Right ventricle myocardium inferior (tissue), 1 donor: ENCODE measurements around the gene CFAP58. TPM values are rescaled to one million over a fixed set of nuclear protein-coding genes. Genes with fewer than 3 reads are reported as not detected.

Source experiments
- ATAC-seq: fragments of 200-7000 bp; cut with Tn5 transposase; one replicate; pipeline ENCODE4 v1.9.1; 2020; ENCODE audit warnings: mild to moderate bottlenecking, moderate library complexity
- DNase-seq: peaks from one replicate; pipeline ENCODE4 v3.0.0; 2021; ENCODE audit errors: missing footprints
- intact Hi-C: fragments of 100-400 bp; cut with DNase I; formaldehyde crosslinking; loops from one replicate; pipeline ENCODE4 v1.11.0; 2022
- total RNA-seq: library from RNA; stranded (reverse); fragmentation: NEBNext Ultra II Directional; extraction: Animal tissue kit (Norgen Biotek cat#: 25700); gene quantifications from one replicate; pipeline ENCODE4 v1.2.1, GENCODE V29; 2021
- donor health status: DM: no; HTN: yes; CAD: no; lungs with severe emphysema.

Gene CFAP58
- total RNA-seq, 1 donor from 2014 or later, result 1.1 TPM

DNA sequence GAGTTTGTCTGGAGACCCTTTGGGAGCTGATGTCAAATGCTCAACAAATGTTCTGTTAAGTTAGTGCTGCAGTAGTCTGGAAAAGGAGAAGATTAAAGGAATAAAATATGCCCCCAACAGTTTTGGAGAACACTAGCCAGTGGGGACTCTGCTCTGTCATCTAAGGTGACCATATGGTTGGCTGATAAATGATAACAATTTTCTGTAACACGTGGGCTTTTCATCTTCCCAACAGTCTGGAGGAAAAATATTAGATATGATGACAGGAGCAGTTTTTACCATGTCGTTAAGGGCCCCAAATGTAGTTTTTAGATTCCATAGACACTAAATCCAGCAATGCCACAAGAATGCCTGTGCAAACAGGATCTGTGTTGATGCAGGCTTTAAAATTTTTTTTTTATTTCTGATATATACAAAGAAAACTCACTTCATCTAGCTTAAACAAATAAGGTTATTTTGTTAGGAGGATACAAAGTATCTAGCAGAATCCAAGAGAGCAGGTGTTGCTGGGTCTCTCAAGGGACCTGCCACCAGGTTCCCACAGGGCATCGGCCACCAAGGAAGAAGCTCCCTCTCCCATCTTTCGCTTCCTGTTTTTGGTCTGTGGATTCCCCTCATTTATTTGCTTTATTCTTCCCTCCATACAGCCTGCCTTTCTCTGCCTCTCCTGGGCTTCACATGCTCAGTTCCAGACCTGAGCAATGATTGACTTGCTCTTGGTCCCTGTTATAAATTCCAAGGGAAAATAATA is 6.2 kb upstream of the CFAP58 start:
- intact Hi-C loops, result no loop called here

DNA sequence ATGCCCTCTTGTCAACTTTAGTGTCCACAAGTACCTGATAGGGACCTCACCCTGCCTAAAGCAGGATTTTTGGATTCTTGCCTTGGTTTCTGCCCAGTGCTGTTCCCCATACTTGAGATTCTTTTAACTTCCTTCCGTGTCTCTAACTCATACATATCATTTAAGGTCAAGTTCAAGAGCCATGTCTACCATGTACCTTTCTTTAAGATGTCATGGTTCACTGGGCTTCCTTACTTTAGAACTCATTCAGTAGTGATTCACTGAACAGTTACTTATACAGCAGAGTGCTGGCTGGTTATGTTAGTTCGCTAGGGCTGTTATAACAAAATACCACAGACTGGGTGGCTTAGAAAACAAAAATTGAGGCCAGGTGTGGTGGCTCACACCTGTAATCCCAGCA is 5.0 kb upstream of the CFAP58 start:
- intact Hi-C loops, result no loop called here
- DNase-seq, result no peak
- no peak for ATAC-seq

More for the DNA sequence above, 6.2 kb upstream of the CFAP58 start:
- ATAC-seq, result no peak
- no peak for DNase-seq

DNA sequence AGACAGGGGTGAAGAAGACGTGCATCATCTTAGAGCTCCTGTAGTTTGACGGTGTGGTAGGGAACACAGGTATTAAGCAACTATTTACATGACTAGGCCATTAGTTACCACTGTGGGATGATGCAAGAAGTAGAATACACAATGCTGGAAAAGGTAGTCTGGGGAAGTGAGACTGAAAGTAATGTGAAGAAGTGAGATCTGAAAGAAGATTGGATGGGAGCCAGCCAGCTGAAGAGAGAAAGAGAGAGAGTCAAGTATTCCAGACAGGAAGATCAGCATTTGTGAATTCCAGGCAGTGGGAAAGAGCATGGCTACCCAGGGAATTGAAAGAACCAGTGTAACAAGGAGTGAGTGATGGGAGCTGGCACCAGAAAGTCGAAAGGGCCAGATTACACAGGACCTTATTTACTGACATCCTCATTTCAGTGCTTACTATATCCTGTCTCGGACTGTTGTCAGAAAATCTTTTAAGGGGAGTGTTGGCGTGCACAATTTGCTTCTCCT is 4.0 kb upstream of the CFAP58 start:
- DNase-seq (no peak), ATAC-seq (no peak)
- intact Hi-C loops, result loop anchor here (1.0 kb wide), 2 partner anchors 44 to 58 kb away; no protein-coding TSS in a partner anchor

DNA sequence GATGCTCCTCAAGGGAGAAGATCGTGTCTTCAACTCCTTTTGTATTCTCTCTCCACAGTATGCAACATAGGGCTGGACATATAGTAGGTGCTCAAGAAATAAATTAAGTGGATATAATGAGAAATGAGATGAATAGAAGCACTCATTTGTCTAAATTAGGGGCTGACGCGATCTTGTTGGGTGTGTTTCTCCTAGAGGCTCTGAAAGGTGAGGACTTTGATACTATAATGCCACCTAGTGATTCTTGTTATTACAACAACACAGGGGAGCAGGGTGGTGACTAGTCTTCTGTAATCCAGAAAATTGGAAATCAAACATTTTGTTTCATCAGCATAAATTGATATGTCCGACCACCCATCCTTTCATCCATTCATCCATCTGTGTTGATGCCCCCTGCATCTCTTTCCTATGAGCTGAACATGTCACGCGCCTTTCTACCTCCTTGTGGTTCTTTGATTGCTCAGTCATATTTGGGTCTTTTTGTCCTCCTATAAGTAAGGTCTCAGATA is 3.5 kb upstream of the CFAP58 start:
- ATAC-seq, result peak; percentile 63
- intact Hi-C loops, result loop anchor here (1.0 kb wide), 1 partner anchor 59 kb away; no protein-coding TSS in a partner anchor
- no peak for DNase-seq

- ATAC-seq (no peak), DNase-seq (no peak)
- intact Hi-C loops, result no loop called here
Measured at GRCh38 chr10:104351061-104351702, 2.5 kb upstream of the CFAP58 start.

- ATAC-seq (no peak), DNase-seq (no peak)
- intact Hi-C loops, result no loop called here
Measured at GRCh38 chr10:104351919-104352318, 1.7 kb upstream of the CFAP58 start.

GRCh38 chr10:104359811-104360210 is 6.2 kb downstream of the CFAP58 start:
- intact Hi-C loops, result no loop called here
- no peak for DNase-seq
- ATAC-seq, result no peak

GRCh38 chr10:104367904-104368303 is 14.3 kb downstream of the CFAP58 start:
- no peak for DNase-seq
- intact Hi-C loops, result no loop called here
- no peak for ATAC-seq

DNA sequence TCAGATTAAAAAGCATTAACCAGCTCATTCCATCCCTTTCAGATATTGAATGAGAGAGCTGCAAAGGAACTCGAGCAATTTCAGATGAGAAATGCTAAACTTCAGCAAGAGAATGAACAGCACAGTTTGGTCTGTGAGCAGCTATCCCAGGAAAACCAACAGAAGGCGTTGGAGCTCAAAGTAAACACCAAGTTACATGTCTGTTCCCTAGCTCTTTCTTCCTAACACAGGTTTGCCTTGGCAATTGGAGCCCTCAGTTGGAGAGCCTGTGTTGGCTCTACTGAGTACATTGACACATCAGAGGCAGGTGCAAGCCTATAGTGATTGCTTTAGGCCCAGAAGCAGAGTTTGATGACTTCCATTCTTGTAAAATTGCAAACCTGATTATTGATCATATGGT is 14.7 kb downstream of the CFAP58 start:
- ATAC-seq, result no peak
- intact Hi-C loops, result no loop called here
- no peak for DNase-seq

- intact Hi-C loops, result no loop called here
- no peak for DNase-seq
- no peak for ATAC-seq
Measured at GRCh38 chr10:104371753-104372152, 18.1 kb downstream of the CFAP58 start.

DNA sequence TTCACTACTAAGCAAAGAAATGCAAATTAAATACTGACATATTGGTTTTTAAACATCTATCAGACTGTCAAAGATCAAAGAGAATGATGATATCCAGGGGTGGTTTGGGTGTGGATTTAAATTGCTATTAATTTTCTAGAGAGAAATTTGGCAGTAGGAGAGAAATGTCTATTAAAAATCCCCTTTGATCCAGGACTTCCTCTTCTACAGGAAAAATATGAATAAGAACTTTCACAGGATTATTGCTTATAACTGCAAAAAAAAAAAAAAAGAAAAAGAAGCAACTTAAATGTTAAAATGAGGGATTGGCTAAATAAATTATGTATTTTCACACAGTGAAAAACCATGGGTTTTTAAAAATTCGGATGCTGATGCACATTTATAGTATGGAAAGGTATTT is 21.0 kb downstream of the CFAP58 start:
- no peak for DNase-seq
- ATAC-seq, result no peak
- intact Hi-C loops, result no loop called here

DNA sequence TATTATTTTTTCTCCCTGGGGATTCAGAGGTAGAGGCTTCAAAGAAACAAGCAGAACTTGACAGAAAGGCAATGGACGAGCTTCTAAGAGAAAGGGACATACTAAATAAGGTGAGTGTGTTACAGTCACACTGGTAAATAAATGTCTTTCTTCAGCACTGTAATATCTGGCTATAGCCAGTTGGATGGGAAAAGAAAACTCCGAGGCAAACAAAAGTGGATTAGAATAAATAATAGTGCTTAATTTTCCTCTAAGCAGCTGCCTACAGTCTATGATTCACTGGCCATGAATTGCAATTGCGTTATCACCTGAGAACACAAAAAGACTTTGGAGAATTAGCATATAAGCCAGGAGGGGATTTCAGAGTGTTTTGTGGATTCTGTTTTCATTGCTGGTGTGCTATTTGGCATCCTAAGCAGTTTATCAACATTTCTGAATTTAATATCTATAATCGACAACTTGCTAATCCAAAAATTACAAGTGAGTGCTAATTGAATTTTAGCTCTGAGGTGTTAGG is 23.2 kb downstream of the CFAP58 start:
- intact Hi-C loops, result no loop called here
- ATAC-seq (no peak), DNase-seq (no peak)

- ATAC-seq (no peak), DNase-seq (no peak)
- intact Hi-C loops, result no loop called here
Measured at GRCh38 chr10:104380336-104380735, 26.7 kb downstream of the CFAP58 start.

DNA sequence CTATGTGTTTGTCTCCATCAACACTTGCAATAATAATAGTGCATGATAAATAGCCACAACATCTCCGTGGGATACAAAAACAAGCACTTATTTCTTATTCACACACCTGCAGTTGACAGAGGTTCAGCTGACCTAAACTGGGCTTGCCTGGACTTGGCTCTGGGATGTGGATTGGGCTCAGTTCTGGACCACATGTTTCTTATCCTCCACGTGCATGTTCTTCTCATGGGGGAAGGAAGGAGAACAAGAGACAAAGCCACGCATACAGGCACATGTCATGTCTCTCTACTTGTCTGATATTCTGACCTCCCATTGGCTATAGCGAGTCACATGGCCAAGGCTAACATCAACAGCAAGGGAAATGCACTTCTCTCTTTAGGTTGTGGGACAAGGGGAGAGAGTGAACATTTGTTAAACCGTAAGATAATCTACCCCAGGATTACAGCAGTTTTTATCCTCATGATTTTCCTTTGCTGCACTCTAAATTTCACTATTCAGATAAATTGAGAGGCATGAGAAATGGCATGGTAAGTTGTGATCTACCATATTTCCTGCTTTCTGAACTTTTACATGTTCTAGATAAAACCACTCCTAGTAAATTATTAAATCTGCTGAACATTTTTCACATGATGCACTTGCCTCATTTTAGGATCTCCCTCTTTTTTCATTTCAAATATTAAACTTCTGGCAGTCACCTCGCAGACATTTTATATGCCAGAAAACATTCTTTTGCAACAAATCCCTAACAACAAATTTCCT is 33.7 kb downstream of the CFAP58 start:
- ATAC-seq (no peak), DNase-seq (no peak)
- intact Hi-C loops, result no loop called here

- no peak for DNase-seq
- ATAC-seq, result peak; percentile 56
- intact Hi-C loops, result no loop called here
Measured at GRCh38 chr10:104388830-104389229, 35.2 kb downstream of the CFAP58 start.

- intact Hi-C loops, result no loop called here
- DNase-seq (no peak), ATAC-seq (no peak)
Measured at GRCh38 chr10:104391150-104391968, 37.7 kb downstream of the CFAP58 start.

GRCh38 chr10:104391969-104392296 is 38.3 kb downstream of the CFAP58 start:
- DNase-seq (no peak), ATAC-seq (no peak)
- intact Hi-C loops, result no loop called here

- no peak for DNase-seq
- intact Hi-C loops, result no loop called here
- no peak for ATAC-seq
Measured at GRCh38 chr10:104393387-104393786, 39.8 kb downstream of the CFAP58 start.

DNA sequence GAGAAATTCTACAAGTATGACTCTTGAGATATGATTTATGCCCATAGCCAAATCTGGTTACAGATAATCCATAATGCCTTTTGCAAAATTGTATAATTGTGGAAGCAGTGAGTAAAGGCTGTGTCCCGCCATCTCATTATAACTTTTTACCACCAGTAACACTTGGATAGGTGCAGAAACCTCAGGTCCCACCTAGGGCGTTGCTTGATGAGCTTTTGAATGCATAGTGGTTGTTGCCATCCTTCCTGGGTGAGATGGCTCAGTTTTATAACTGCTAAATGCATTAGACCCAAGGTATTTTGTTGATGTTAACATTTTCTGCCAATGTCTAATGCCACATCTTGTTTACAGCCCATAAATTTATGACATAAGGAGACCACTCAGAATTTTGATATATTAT is 42.9 kb downstream of the CFAP58 start:
- intact Hi-C loops, result no loop called here
- ATAC-seq (no peak), DNase-seq (no peak)
